Endothelial cell of umbilical vein (primary cell): ENCODE measurements around the gene PRRC2A. TPM values are rescaled to one million over a fixed set of nuclear protein-coding genes. Genes with fewer than 3 reads are reported as not detected.

ENCODE experiments used
- BruUV-seq: library from RNA; stranded (reverse); fragments of 400-500 nt; replicated peaks from 2 replicates; lab custom pipeline; 2021; lab: Mats Ljungman, UMichigan
- CTCF ChIA-PET: fragments of 300-600, 350-600 bp; sonication (Branson Sonifier 250); formaldehyde crosslinking; loops from one replicate; lab custom pipeline; 2021; ENCODE audit warnings: antibody characterized with exemption, inconsistent platforms; lab: Charles Lee
- POLR2A ChIA-PET: fragments of 300-600, 350-600 bp; sonication (Branson Sonifier 250); formaldehyde crosslinking; loops from one replicate; lab custom pipeline; 2021; ENCODE audit warnings: antibody characterized with exemption, inconsistent platforms; lab: Charles Lee
- DNase-seq: peaks from one replicate; pipeline ENCODE4 v3.0.0-alpha.2; 2011; ENCODE audit warnings: low read depth, low spot score
- FAIRE-seq: peaks from 2 replicates; lab custom pipeline; 2011; peaks lifted over from hg19 to GRCh38; lab: Jason Lieb, UNC
- H2AFZ ChIP-seq: 2 replicates; pipeline ENCODE4 v1.6.0; 2012; ENCODE audit warnings: low read depth, low read length, control low read depth, inconsistent platforms
- H3K27ac ChIP-seq: 2 replicates; pipeline ENCODE4 v1.5.1; 2011; ENCODE audit warnings: low read depth, mild to moderate bottlenecking, control low read depth, low read length, moderate library complexity; ENCODE audit not compliant: insufficient read depth
- H3K27me3 ChIP-seq, 2 experiments: 2 replicates each; pipeline versions ENCODE4 v1.6.0 to v1.6.1; 2011; ENCODE audit warnings: low read length in 2 of 2, mixed read lengths in 1 of 2; ENCODE audit not compliant: control insufficient read depth in 2 of 2, insufficient read depth in 2 of 2
- H3K36me3 ChIP-seq, 2 experiments: 2 replicates in 1 of 2; 3 replicates in 1 of 2; pipeline ENCODE4 v1.5.1; 2011; ENCODE audit warnings: low read length in 2 of 2, mild to moderate bottlenecking in 1 of 2, moderate library complexity in 1 of 2; ENCODE audit not compliant: control insufficient read depth in 2 of 2, insufficient read depth in 2 of 2; ENCODE audit errors: extremely low read depth in 1 of 2
- H3K4me1 ChIP-seq: 3 replicates; pipeline ENCODE4 v1.5.1; 2011; ENCODE audit warnings: mild to moderate bottlenecking, low read length; ENCODE audit not compliant: control insufficient read depth, insufficient read depth; ENCODE audit errors: extremely low read depth
- H3K4me2 ChIP-seq: 2 replicates; pipeline ENCODE4 v1.6.1; 2011; ENCODE audit warnings: low read length, control low read depth, mixed read lengths; ENCODE audit not compliant: insufficient read depth
- H3K4me3 ChIP-seq, 3 experiments: fragments of 200-600 bp in 1 of 3; sonication (generic), shearing (Covaris generic) in 1 of 3; replicated peaks in 1 of 3; 2 replicates each; pipeline ENCODE4 v1.5.1; 2011 to 2016; ENCODE audit warnings: control low read depth in 3 of 3, low read length in 3 of 3, mild to moderate bottlenecking in 2 of 3, inconsistent platforms in 1 of 3, low read depth in 1 of 3, moderate library complexity in 1 of 3; ENCODE audit not compliant: insufficient read depth in 1 of 3
- H3K79me2 ChIP-seq: 2 replicates; pipeline ENCODE4 v1.6.0; 2012; ENCODE audit warnings: low read length, inconsistent platforms; ENCODE audit not compliant: control insufficient read depth, insufficient read depth
- H3K9ac ChIP-seq: replicated peaks from 2 replicates; pipeline ENCODE3; 2011; ENCODE audit warnings: low read length, control low read depth; ENCODE audit not compliant: insufficient read depth; ENCODE audit errors: extremely low read depth
- H3K9me1 ChIP-seq: replicated peaks from 3 replicates; pipeline ENCODE4 v1.6.0; 2011; ENCODE audit warnings: mild to moderate bottlenecking, low read length; ENCODE audit not compliant: control insufficient read depth, insufficient read depth; ENCODE audit errors: extremely low read depth
- H3K9me3 ChIP-seq: replicated peaks from 2 replicates; pipeline ENCODE4 v1.5.1; 2012; ENCODE audit warnings: low read length, inconsistent platforms; ENCODE audit not compliant: control insufficient read depth, insufficient read depth
- H4K20me1 ChIP-seq: replicated peaks from 2 replicates; pipeline ENCODE3; 2011; ENCODE audit warnings: mild to moderate bottlenecking, low read length; ENCODE audit not compliant: control insufficient read depth, insufficient read depth; ENCODE audit errors: extremely low read depth
- FOS ChIP-seq: IDR thresholded peaks from 2 replicates; pipeline ENCODE4 v1.6.1; 2011; ENCODE audit warnings: mild to moderate bottlenecking, low read length, moderate library complexity, borderline replicate concordance; ENCODE audit not compliant: insufficient read depth
- JUN ChIP-seq: IDR thresholded peaks from 2 replicates; pipeline ENCODE4 v1.6.1; 2011; ENCODE audit warnings: borderline replicate concordance, low read depth; ENCODE audit not compliant: insufficient read length, insufficient read depth
- MYC ChIP-seq: IDR thresholded peaks from one replicate; pipeline ENCODE4 v1.6.1; 2011; ENCODE audit warnings: mild to moderate bottlenecking, low read depth, low read length
- POLR2AphosphoS5 ChIP-seq: IDR thresholded peaks from 2 replicates; pipeline ENCODE4 v1.6.1; 2012; ENCODE audit warnings: low read depth, mild to moderate bottlenecking, control low read depth, low read length, moderate library complexity; ENCODE audit not compliant: insufficient read depth
- dilution Hi-C: fragments of 300-500 bp; cut with MboI; formaldehyde crosslinking; loops from one replicate; pipeline ENCODE4 v1.15.0; 2019; ENCODE audit warnings: low sequenced_read_pairs; ENCODE audit not compliant: extremely low pct_ligation_motif_present
- intact Hi-C: fragments of 100-400 bp; cut with micrococcal nuclease; formaldehyde crosslinking; loops from one replicate; pipeline ENCODE4 v1.10.0; 2022
- polyA plus RNA-seq, 4 experiments: library from polyadenylated mRNA; depleted of rRNA in 3 of 4; stranded (reverse) in 3 of 4; unstranded in 1 of 4; fragments of >200 nt; gene quantifications; 2 replicates each; pipeline versions ENCODE4 v1.2.1 to v1.2.3, GENCODE V29; 2011 to 2012; ENCODE audit warnings: missing spikeins in 1 of 4
- total RNA-seq: library from RNA; stranded (reverse); gene quantifications from 2 replicates; pipeline ENCODE4 v1.2.3, GENCODE V29; 2021
- TF ChIP-seq, protein P1 (sequence below): IDR thresholded peaks from 2 replicates; pipeline ENCODE4 v1.6.1; 2011; ENCODE audit not compliant: insufficient read depth, insufficient read length
- TF ChIP-seq, protein P2 (sequence below), 2 donors: IDR thresholded peaks; 1 replicate in 1 of 2; 2 replicates in 1 of 2; pipeline ENCODE4 v1.5.1; 2011; ENCODE audit warnings: low read length in 2 of 2, mild to moderate bottlenecking in 2 of 2, moderate library complexity in 2 of 2, control low read depth in 1 of 2, inconsistent platforms in 1 of 2, low read depth in 1 of 2; ENCODE audit not compliant: insufficient read depth in 1 of 2; ENCODE audit errors: extremely low read depth in 1 of 2

PRRC2A gene
- total and polyA plus RNA-seq, 2 donors (not counting 3 experiments of a cell fraction or from before 2014, with no cell fraction given): 88.4 to 229 TPM

DNA sequence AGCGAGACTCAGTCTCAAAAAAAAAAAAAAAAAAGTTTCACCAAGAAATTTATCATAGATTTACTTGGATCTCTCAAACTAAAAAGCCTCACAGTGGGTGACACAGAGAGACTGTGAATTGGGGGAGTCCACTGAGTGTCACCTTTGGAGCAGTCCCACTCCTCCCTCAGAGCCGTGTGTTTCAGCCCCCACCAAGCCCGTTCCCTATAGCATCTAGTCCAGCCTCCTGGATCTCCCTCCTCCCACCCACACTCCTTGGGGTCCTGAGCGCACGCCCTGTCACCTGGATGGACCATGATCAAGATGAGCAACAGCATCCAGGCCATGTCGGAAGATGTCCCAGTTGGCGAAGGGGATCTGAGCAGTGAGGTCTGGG is 28.1 kb upstream of the PRRC2A start:
- Histone ChIP-seq H3K27me3 (no peaks in the 10 kb centered on the region), H2AFZ (no peak overlapping the region), H3K4me3 (no peak overlapping the region), H3K79me2 (no peaks in the 10 kb centered on the region), H3K9me3 (no peaks in the 10 kb centered on the region), H3K9me1 (no peaks in the 10 kb centered on the region), H4K20me1 (no peaks in the 10 kb centered on the region), H3K9ac (no peak overlapping the region), H3K27ac (no peak overlapping the region), H3K4me1 (no peaks in the 10 kb centered on the region), H3K36me3 (no peaks in the 10 kb centered on the region), H3K4me2 (no peak overlapping the region)
- dilution Hi-C loops: no loop called here
- intact Hi-C loops: no loop called here
- no peak for TF ChIP-seq JUN
- no peak for TF ChIP-seq MYC
- TF ChIP-seq, protein P1, sequence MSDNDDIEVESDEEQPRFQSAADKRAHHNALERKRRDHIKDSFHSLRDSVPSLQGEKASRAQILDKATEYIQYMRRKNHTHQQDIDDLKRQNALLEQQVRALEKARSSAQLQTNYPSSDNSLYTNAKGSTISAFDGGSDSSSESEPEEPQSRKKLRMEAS: no peak
- no peak for TF ChIP-seq FOS
- TF ChIP-seq, protein P2, sequence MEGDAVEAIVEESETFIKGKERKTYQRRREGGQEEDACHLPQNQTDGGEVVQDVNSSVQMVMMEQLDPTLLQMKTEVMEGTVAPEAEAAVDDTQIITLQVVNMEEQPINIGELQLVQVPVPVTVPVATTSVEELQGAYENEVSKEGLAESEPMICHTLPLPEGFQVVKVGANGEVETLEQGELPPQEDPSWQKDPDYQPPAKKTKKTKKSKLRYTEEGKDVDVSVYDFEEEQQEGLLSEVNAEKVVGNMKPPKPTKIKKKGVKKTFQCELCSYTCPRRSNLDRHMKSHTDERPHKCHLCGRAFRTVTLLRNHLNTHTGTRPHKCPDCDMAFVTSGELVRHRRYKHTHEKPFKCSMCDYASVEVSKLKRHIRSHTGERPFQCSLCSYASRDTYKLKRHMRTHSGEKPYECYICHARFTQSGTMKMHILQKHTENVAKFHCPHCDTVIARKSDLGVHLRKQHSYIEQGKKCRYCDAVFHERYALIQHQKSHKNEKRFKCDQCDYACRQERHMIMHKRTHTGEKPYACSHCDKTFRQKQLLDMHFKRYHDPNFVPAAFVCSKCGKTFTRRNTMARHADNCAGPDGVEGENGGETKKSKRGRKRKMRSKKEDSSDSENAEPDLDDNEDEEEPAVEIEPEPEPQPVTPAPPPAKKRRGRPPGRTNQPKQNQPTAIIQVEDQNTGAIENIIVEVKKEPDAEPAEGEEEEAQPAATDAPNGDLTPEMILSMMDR (IDR thresholded peaks at IDR 0.05; ENCODE audit: extremely low read depth in 1 of 2, insufficient read depth in 1 of 2, low read depth in 1 of 2, low read length in 2 of 2): no peak
- no TSS peak for BruUV-seq
- ChIA-PET POLR2A (no interaction called here), CTCF (interaction anchor here (8.3 to 32.6 kb wide), 2 partner anchors 11 to 36 kb away, joined by 286 to 1517 read pairs; partner anchors contain the start of genes ATP6V1G2, DDX39B, LST1 and LTB)
- FAIRE-seq (no peak), DNase-seq (no peak)

DNA sequence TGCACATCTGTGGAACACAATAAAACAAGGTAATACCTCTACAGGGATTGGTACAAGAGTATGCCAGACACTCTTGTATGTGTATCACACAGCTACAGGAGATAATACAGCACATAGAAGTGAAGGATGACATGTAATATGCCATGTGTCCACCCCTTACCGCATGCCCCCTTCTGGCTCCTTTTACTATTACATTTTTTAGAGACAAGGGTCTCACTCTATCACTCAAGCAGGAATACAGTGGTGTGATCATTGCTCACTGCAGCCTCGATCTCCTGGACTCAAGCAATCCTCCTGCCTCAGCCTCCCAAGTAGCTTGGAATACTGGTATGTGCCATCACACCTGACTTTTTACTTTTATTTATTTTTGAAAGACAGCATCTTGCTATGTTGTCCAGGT is 23.5 kb upstream of the PRRC2A start:
- intact Hi-C loops: no loop called here
- Histone ChIP-seq H3K9me1 (no peaks in the 10 kb centered on the region), H3K27ac (no peak overlapping the region), H3K4me1 (no peaks in the 10 kb centered on the region), H3K9me3 (no peaks in the 10 kb centered on the region), H3K27me3 (no peaks in the 10 kb centered on the region), H3K36me3 (no peaks in the 10 kb centered on the region), H3K4me2 (no peak overlapping the region), H4K20me1 (no peaks in the 10 kb centered on the region), H2AFZ (no peak overlapping the region), H3K9ac (no peak overlapping the region), H3K79me2 (no peaks in the 10 kb centered on the region), H3K4me3 (no peak overlapping the region)
- POLR2A ChIA-PET: interaction anchor here (4.6 kb wide), 1 partner anchor 46 kb away, joined by 22 read pairs; no protein-coding TSS in a partner anchor
- DNase-seq (peak; percentile 67), FAIRE-seq (peak; percentile 84)
- BruUV-seq: no TSS peak
- CTCF ChIA-PET: interaction anchor here (1.2 to 32.6 kb wide), 5 partner anchors 10 to 103 kb away, joined by 5 to 1517 read pairs (median 45); partner anchors contain the start of genes ATP6V1G2, DDX39B, LST1 and LTB
- TF ChIP-seq MYC (peak; percentile 61), POLR2AphosphoS5 (no peak)
- TF ChIP-seq, protein P2 (IDR thresholded peaks at IDR 0.05; ENCODE audit: extremely low read depth in 1 of 2, insufficient read depth in 1 of 2, low read depth in 1 of 2, low read length in 2 of 2): peak; percentile 43 to 47
- TF ChIP-seq, protein P1: peak; percentile 22
- dilution Hi-C loops: no loop called here
